H1 (cell line): ENCODE results near the gene SSTR4. TPM values are rescaled to one million over a fixed set of nuclear protein-coding genes. Genes with fewer than 3 reads are reported as not detected.

Experiments
- CTCF ChIA-PET: fragments of 300-600 bp; sonication (Branson Sonifier 250); formaldehyde crosslinking; loops from one replicate; lab custom pipeline; 2021; ENCODE audit not compliant: partially characterized antibody; lab: Charles Lee
- POLR2A ChIA-PET: fragments of 300-600 bp; sonication (Branson Sonifier 250); formaldehyde crosslinking; loops from one replicate; lab custom pipeline; 2021; ENCODE audit warnings: inconsistent platforms; ENCODE audit not compliant: partially characterized antibody; lab: Charles Lee
- DNase-seq, 2 experiments: peaks; one replicate each; pipeline versions ENCODE4 v3.0.0 to v3.0.0-alpha.2; 2010 to 2022; ENCODE audit warnings: low spot score in 2 of 2, low read depth in 1 of 2, mixed read lengths in 1 of 2
- FAIRE-seq: peaks from 2 replicates; lab custom pipeline; 2011; peaks lifted over from hg19 to GRCh38; lab: Jason Lieb, UNC
- H2AFZ ChIP-seq: 2 replicates; pipeline ENCODE4 v1.8.1; 2012; ENCODE audit warnings: low read length, inconsistent platforms
- H2AK5ac ChIP-seq: 2 replicates; pipeline ENCODE4 v1.6.1; 2013; ENCODE audit warnings: low read depth, low read length
- H2BK120ac ChIP-seq: replicated peaks from 2 replicates; pipeline ENCODE3; 2013; ENCODE audit warnings: low read depth, low read length, inconsistent platforms
- H2BK12ac ChIP-seq: 2 replicates; pipeline ENCODE4 v1.6.1; 2013; ENCODE audit warnings: low read depth, low read length
- H2BK15ac ChIP-seq: 2 replicates; pipeline ENCODE4 v1.6.1; 2013; ENCODE audit warnings: low read length
- H2BK20ac ChIP-seq: 2 replicates; pipeline ENCODE4 v1.6.1; 2013; ENCODE audit warnings: low read length
- H2BK5ac ChIP-seq: 2 replicates; pipeline ENCODE4 v1.6.1; 2013; ENCODE audit warnings: low read depth, low read length
- H3K14ac ChIP-seq: 2 replicates; pipeline ENCODE4 v1.6.1; 2013; ENCODE audit warnings: inconsistent platforms; ENCODE audit not compliant: insufficient read length
- H3K18ac ChIP-seq: 2 replicates; pipeline ENCODE4 v1.6.1; 2013; ENCODE audit warnings: low read length; ENCODE audit errors: extremely low read depth
- H3K23ac ChIP-seq: 2 replicates; pipeline ENCODE4 v1.6.1; 2013; ENCODE audit warnings: inconsistent platforms; ENCODE audit not compliant: insufficient read length
- H3K23me2 ChIP-seq: 2 replicates; pipeline ENCODE4 v1.6.1; 2013; ENCODE audit warnings: low read depth, low read length
- H3K27ac ChIP-seq: 2 replicates; pipeline ENCODE4 v1.6.1; 2011; ENCODE audit warnings: low read depth, low read length, inconsistent platforms
- H3K27me3 ChIP-seq, 4 experiments: replicated peaks in 1 of 4; 1 replicate in 1 of 4; 2 replicates in 3 of 4; pipeline versions ENCODE4 v1.6.1 to v1.8.1; 2011 to 2013; ENCODE audit warnings: low read length in 3 of 4, mild to moderate bottlenecking in 3 of 4, inconsistent platforms in 2 of 4, mixed read lengths in 2 of 4, moderate library complexity in 1 of 4; ENCODE audit not compliant: control insufficient read depth in 3 of 4, insufficient read depth in 3 of 4; ENCODE audit errors: extremely low read depth in 1 of 4
- H3K36me3 ChIP-seq, 4 experiments: 2 replicates each; pipeline versions ENCODE4 v1.6.1 to v1.8.1; 2011 to 2013; ENCODE audit warnings: mild to moderate bottlenecking in 4 of 4, low read length in 3 of 4, moderate library complexity in 2 of 4, control low read depth in 1 of 4, inconsistent platforms in 1 of 4; ENCODE audit not compliant: insufficient read depth in 4 of 4, control insufficient read depth in 2 of 4
- H3K4ac ChIP-seq: replicated peaks from 2 replicates; pipeline ENCODE3; 2013; ENCODE audit warnings: low read length, low read depth, mixed read lengths, inconsistent platforms; ENCODE audit not compliant: insufficient read length
- H3K4me1 ChIP-seq, 4 experiments: replicated peaks in 1 of 4; 1 replicate in 1 of 4; 2 replicates in 3 of 4; pipeline versions ENCODE4 v1.6.1 to v1.8.1; 2011 to 2013; ENCODE audit warnings: low read length in 3 of 4, inconsistent platforms in 2 of 4, mixed read lengths in 1 of 4; ENCODE audit not compliant: insufficient read depth in 4 of 4, control insufficient read depth in 3 of 4
- H3K4me2 ChIP-seq, 2 experiments: 2 replicates each; pipeline versions ENCODE4 v1.6.1 to v1.8.1; 2011 to 2013; ENCODE audit warnings: low read depth in 2 of 2, low read length in 2 of 2, control low read depth in 1 of 2, inconsistent platforms in 1 of 2, mild to moderate bottlenecking in 1 of 2; ENCODE audit not compliant: insufficient read depth in 1 of 2
- H3K4me3 ChIP-seq, 4 experiments: fragments of 200-600, 300-600 bp in 1 of 4; sonication (generic), shearing (Covaris generic), sonication (Bioruptor Twin) in 1 of 4; 2 replicates each; pipeline versions ENCODE4 v1.5.1 to v1.8.1; 2011 to 2016; ENCODE audit warnings: low read length in 4 of 4, low read depth in 3 of 4, control low read depth in 2 of 4, inconsistent platforms in 2 of 4, mild to moderate bottlenecking in 2 of 4, mixed read lengths in 1 of 4, moderate library complexity in 1 of 4; ENCODE audit not compliant: insufficient read depth in 2 of 4; ENCODE audit errors: extremely low read depth in 1 of 4
- H3K56ac ChIP-seq: replicated peaks from 2 replicates; pipeline ENCODE3; 2013; ENCODE audit warnings: low read depth, mild to moderate bottlenecking, mixed read lengths, low read length, inconsistent platforms; ENCODE audit not compliant: insufficient read length
- H3K79me1 ChIP-seq: 2 replicates; pipeline ENCODE4 v1.6.1; 2013; ENCODE audit warnings: low read depth, low read length, control low read depth
- H3K79me2 ChIP-seq, 2 experiments: 2 replicates each; pipeline versions ENCODE4 v1.6.1 to v1.8.1; 2012 to 2013; ENCODE audit warnings: low read length in 2 of 2, mild to moderate bottlenecking in 2 of 2, inconsistent platforms in 1 of 2; ENCODE audit not compliant: insufficient read depth in 2 of 2, control insufficient read depth in 1 of 2
- H3K9ac ChIP-seq, 4 experiments: replicated peaks in 1 of 4; 1 replicate in 1 of 4; 2 replicates in 3 of 4; pipeline versions ENCODE4 v1.6.1 to v1.8.1; 2011 to 2013; ENCODE audit warnings: low read depth in 3 of 4, low read length in 3 of 4, control low read depth in 2 of 4, mild to moderate bottlenecking in 2 of 4, moderate library complexity in 2 of 4, inconsistent platforms in 1 of 4; ENCODE audit errors: extremely low read depth in 1 of 4
- H3K9me3 ChIP-seq, 2 experiments: 2 replicates each; pipeline versions ENCODE4 v1.6.1 to v1.8.1; 2012 to 2013; ENCODE audit warnings: mild to moderate bottlenecking in 2 of 2, moderate library complexity in 2 of 2, control low read depth in 1 of 2, inconsistent platforms in 1 of 2, low read depth in 1 of 2, low read length in 1 of 2, mixed read lengths in 1 of 2; ENCODE audit not compliant: insufficient read depth in 2 of 2
- H4K20me1 ChIP-seq, 2 experiments: replicated peaks in 1 of 2; 2 replicates each; pipeline versions ENCODE3 to v1.8.1; 2011 to 2013; ENCODE audit warnings: inconsistent platforms in 2 of 2, low read length in 2 of 2, mild to moderate bottlenecking in 1 of 2; ENCODE audit not compliant: insufficient read depth in 2 of 2, control insufficient read depth in 1 of 2
- H4K5ac ChIP-seq: 2 replicates; pipeline ENCODE4 v1.6.1; 2013; ENCODE audit warnings: low read length, low read depth, mixed read lengths, inconsistent platforms; ENCODE audit not compliant: insufficient read length
- H4K8ac ChIP-seq: 2 replicates; pipeline ENCODE4 v1.8.0; 2013; ENCODE audit warnings: mild to moderate bottlenecking, moderate library complexity, low read length, inconsistent platforms; ENCODE audit not compliant: insufficient read depth; ENCODE audit errors: extremely low read depth
- H4K91ac ChIP-seq: replicated peaks from 2 replicates; pipeline ENCODE3; 2013; ENCODE audit warnings: low read length, mixed read lengths, inconsistent platforms; ENCODE audit not compliant: insufficient read length
- CBX5 ChIP-seq: fragments of 300-800, 300-1000 bp; sonication (generic); IDR thresholded peaks from 2 replicates; pipeline ENCODE4 v1.7.1; 2016; ENCODE audit warnings: antibody characterized with exemption, low read length, low read depth
- CREB1 ChIP-seq: IDR thresholded peaks from 2 replicates; pipeline ENCODE4 v1.6.1; 2012; ENCODE audit warnings: inconsistent platforms
- HDAC6 ChIP-seq: IDR thresholded peaks from one replicate; pipeline ENCODE4 v1.7.1; 2012; ENCODE audit warnings: low read depth, mild to moderate bottlenecking, inconsistent platforms, low read length, moderate library complexity
- JUND ChIP-seq: IDR thresholded peaks from 2 replicates; pipeline ENCODE4 v1.6.1; 2011; ENCODE audit warnings: mild to moderate bottlenecking, improper control_type of control experiment, low read length
- KDM5A ChIP-seq: fragments of 200-600 bp; IDR thresholded peaks from 2 replicates; pipeline ENCODE4 v1.7.1; 2012; ENCODE audit warnings: mild to moderate bottlenecking, low read length, inconsistent platforms, mixed read lengths
- MAFK ChIP-seq: IDR thresholded peaks from 2 replicates; pipeline ENCODE4 v1.6.1; 2012; ENCODE audit warnings: low read depth, mild to moderate bottlenecking, improper control_type of control experiment, low read length
- NRF1 ChIP-seq: IDR thresholded peaks from 2 replicates; pipeline ENCODE4 v1.6.1; 2011; ENCODE audit warnings: mild to moderate bottlenecking, low read depth, low read length, improper control_type of control experiment
- RFX5 ChIP-seq: IDR thresholded peaks from 2 replicates; pipeline ENCODE4 v1.6.1; 2011; ENCODE audit warnings: low read depth, low read length, improper control_type of control experiment, borderline replicate concordance
- SAP30 ChIP-seq: fragments of 300-600 bp; sonication (generic); IDR thresholded peaks from 2 replicates; pipeline ENCODE4 v1.7.1; 2012; ENCODE audit warnings: low read length, moderate library complexity, mild to moderate bottlenecking, inconsistent platforms; ENCODE audit not compliant: insufficient read depth, insufficient replicate concordance
- SIRT6 ChIP-seq: IDR thresholded peaks from one replicate; pipeline ENCODE4 v1.7.1; 2012; ENCODE audit warnings: low read length, inconsistent platforms
- SIX5 ChIP-seq: IDR thresholded peaks from 2 replicates; pipeline ENCODE4 v1.6.1; 2011; ENCODE audit warnings: mild to moderate bottlenecking, low read depth, low read length
- SRF ChIP-seq: IDR thresholded peaks from 2 replicates; pipeline ENCODE4 v1.6.1; 2011; ENCODE audit warnings: mild to moderate bottlenecking, low read depth, low read length, moderate library complexity
- TCF12 ChIP-seq: IDR thresholded peaks from 2 replicates; pipeline ENCODE4 v1.6.1; 2011; ENCODE audit warnings: low read depth, mild to moderate bottlenecking, low read length
- WGBS, 2 experiments: shearing (Covaris generic) in 1 of 2; methylation state at CpG; one replicate each; pipeline versions ENCODE4 v1.1.6 to v1.1.7; 2013 to 2015; ENCODE audit warnings: low lambda C conversion rate in 2 of 2, mixed read lengths in 2 of 2, inconsistent platforms in 1 of 2, low coverage in 1 of 2, missing lambda C conversion rate in 1 of 2; ENCODE audit not compliant: insufficient replicate concordance in 2 of 2, insufficient coverage in 1 of 2, insufficient read length in 1 of 2; ENCODE audit errors: extremely low coverage in 1 of 2, missing lambda C conversion rate in 1 of 2; 5-methylcytosine and 5-hydroxymethylcytosine counted together
- polyA plus RNA-seq, 7 experiments: library from polyadenylated mRNA; depleted of rRNA in 3 of 7; stranded (reverse) in 5 of 7; unstranded in 2 of 7; fragments of >200 nt in 5 of 7; fragments of 200-250 nt in 2 of 7; gene quantifications; 1 replicate in 5 of 7; 2 replicates in 1 of 7; 4 replicates in 1 of 7; pipeline versions ENCODE4 v1.2.1 to v1.2.3, GENCODE V29; 2011 to 2013; ENCODE audit warnings: missing spikeins in 2 of 7, mixed read lengths in 2 of 7
- total RNA-seq: library from RNA; stranded (reverse); fragmentation: NEBNext Ultra II Directional; extraction: Animal tissue kit (Norgen Biotek cat#: 25700); gene quantifications from 2 replicates; pipeline ENCODE4 v1.2.1, GENCODE V29; 2021

Gene SSTR4
- total and polyA plus RNA-seq, 2 of the 8 experiments (the other 6 are each of a cell fraction or from before 2014, with no cell fraction given) = 0.05 TPM; not detected in 1

DNA sequence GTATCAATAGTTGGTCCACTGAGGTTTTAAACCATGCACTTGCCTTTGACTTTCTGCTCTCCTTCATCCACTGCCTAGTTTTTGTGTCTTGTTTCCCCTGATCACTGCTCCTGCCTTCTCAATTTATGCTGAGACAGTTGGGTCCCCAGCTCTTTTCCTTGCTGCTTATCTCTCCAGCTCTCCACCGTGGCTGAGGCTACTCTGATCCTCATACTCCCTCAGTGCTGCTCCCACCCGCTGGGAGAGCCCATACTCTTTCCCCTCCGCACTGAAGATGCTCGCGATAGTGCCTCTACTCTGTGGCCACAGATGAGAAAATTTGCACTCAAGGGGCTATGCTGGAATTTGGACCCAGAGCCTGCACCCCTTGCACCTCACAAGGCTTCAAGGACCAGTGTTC lies 17.8 kb downstream of the SSTR4 start:
- Histone ChIP-seq H3K4me2 (no peak overlapping the region), H2BK20ac (0 out of 2 replicates have a peak overlapping the region, but pooled peaks have one; percentile 55), H3K27me3 (peaks cover 20 to 43% (median 33%) of the 10 kb centered on the region in 4 experiments), H2BK12ac (0 out of 2 replicates have a peak overlapping the region, but pooled peaks have one; percentile 9), H3K4me3 (no peak overlapping the region), H3K27ac (no peak overlapping the region), H4K91ac (no peak overlapping the region), H4K8ac (no peak overlapping the region), H2BK120ac (no peak overlapping the region), H3K14ac (no peak overlapping the region), H4K5ac (no peak overlapping the region), H3K79me1 (no peaks in the 10 kb centered on the region), H3K9ac (no peak overlapping the region), H3K56ac (no peak overlapping the region), H3K36me3 (no peaks in the 10 kb centered on the region), H3K4ac (no peak overlapping the region), H2AFZ (no peak overlapping the region), H2AK5ac (peak overlapping the region; percentile 53; the same call in 1 of the 2 replicates), H3K9me3 (peaks cover 0 to 5% of the 10 kb centered on the region in 2 experiments; a peak in 1 of 4 replicates), H2BK15ac (no peak overlapping the region), H2BK5ac (no peak overlapping the region), H3K4me1 (peaks cover 4 to 12% (median 6%) of the 10 kb centered on the region in 4 experiments; a peak in 6 of 7 replicates), H3K23ac (no peak overlapping the region), H3K79me2 (no peaks in the 10 kb centered on the region), H3K23me2 (peaks cover 28% of the 10 kb centered on the region), H3K18ac (no peak overlapping the region), H4K20me1 (peaks cover 0 to 5% of the 10 kb centered on the region in 2 experiments)
- FAIRE-seq (no peak), DNase-seq (no peak)
- WGBS, 2 experiments = 100% methylated on average over 5 of the region's 5 CpGs; no CpG with 5 or more reads in 1 of the 2 experiments
- TF ChIP-seq SRF (no peak), JUND (no peak), TCF12 (no peak), SAP30 (no peak), SIX5 (no peak), CBX5 (no peak), NRF1 (no peak), CREB1 (no peak), HDAC6 (no peak), RFX5 (no peak), MAFK (no peak), SIRT6 (no peak), KDM5A (no peak)
- ChIA-PET POLR2A (no interaction called here), CTCF (interaction anchor here (0.7 to 4.4 kb wide), 5 partner anchors 27 to 287 kb away, joined by 3 to 47 read pairs (median 9); no protein-coding TSS in a partner anchor)
